CD4-positive, alpha-beta T cell treated with Interleukin-12 subunit alpha and Interleukin-12 subunit beta, for 1 hour (primary cell): Measurements from ENCODE around the gene FSIP1.
A peak's percentile ranks its signal among the peaks of the same experiment; 100 is the strongest.

Experiments used
- DNase-seq: peaks from one replicate; pipeline ENCODE4 v3.0.0-alpha.2; 2020

The FSIP1 gene

DNA sequence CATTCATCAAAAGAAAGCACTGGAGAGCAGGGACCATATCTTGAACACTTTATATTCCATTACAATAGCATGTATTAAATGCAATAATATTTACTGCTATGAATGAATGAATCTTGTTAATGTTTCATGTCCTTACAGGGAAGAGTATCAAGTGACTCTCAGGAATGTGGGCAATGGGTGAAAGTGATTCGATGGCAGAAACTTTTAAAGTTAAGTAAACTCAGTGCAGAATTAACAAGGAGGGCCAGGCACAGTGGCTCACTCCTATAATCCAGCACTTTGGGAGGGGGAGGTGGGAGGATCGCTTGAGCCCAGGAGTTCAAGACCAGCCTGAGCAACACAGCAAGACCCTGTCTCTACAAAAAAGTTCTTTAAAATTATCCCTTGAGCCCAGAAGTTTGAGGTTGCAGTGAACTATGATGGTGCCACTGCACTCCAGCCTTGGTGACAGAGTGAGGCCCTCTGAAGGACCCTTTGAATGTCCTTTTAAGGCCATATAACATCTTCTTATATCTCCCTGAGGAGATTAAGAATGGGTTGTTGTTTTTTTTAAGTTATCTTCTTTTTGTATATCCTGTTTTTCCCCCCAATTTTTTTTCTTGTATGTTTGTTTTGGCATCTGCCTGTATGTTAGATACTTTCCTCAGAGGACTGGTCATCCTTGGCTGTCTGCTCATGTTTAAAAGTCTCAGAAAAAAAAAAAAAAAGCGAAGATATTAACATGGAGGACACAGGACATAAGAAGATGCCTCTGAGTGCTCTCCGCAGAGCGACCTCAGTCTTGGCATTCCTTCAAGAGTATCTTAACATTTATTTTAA, 9.6 kb upstream of the FSIP1 start:
- DNase-seq = no peak

DNA sequence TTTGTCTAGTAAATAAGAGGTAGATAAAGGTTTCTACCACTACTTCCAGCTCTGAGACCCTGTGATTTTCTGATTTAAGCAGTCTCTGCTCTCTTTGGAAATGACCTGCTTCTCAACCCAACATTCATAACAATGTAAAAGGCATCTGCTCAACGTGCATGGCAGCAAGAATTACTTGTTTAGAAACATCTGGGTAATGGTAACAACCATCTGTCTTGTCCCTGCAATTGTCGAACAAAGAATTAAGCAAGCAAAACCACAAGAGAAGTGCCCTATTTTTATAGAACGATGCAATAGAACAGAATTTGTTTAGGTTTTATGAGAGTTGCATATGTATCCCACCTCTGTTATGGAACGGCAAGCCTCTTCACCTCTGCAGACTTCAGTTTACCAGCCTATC, 7.1 kb upstream of the FSIP1 start:
- DNase-seq = no peak

DNA sequence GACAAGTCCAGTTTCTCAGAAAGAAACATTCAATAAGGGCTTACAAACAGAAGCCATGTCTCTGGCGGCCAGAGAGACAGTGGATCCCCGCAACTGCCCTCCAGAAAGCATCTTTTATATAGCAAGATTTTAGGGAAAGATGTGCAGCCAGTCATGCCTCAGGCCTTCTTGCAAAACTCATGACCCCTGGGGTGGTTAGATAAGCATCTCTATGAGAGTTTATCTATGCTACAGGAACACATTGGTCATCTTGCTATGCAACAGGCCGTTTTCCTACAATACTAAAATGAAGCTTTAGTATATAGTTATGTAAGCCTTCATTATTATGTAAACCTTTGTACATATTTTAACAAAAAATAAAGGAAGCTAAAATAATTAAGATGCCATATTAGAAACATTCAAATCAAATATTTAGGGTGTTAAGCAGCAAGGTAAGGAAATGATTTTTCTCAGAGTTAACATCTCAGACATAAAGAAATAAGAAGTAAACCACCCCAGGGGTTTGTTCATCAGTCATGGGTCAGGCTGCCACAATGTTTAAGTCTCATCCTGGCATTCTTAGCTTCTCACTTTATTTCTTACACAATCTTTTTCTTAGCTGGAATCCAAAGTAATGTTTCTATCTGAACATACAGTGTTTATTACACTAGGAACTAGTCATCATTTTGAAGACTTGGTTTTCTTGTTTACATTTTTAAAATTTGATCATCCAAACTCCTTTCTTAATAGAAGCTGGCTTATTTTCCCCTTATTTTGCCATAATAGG, 6.3 kb upstream of the FSIP1 start:
- DNase-seq = no peak

DNA sequence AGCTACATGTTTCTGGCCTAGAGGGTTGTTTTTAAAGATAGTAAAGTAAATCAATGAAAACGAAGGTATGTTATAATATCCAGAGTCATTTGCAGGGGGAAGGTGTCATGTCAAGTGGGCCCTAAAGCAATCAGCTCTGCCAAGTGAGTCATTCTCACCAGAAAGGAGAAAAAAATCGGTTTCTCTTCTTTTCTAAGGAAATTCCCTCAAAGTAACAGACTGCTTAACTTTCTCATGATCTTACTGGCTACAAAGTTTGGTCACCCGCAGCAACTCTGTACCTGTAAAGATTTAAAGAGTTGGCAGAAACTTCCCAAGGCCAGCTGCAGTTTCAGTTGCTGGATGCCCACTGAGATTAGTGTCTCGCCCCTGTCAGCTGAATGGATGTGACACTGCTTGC, 5.5 kb upstream of the FSIP1 start:
- no peak for DNase-seq

DNA sequence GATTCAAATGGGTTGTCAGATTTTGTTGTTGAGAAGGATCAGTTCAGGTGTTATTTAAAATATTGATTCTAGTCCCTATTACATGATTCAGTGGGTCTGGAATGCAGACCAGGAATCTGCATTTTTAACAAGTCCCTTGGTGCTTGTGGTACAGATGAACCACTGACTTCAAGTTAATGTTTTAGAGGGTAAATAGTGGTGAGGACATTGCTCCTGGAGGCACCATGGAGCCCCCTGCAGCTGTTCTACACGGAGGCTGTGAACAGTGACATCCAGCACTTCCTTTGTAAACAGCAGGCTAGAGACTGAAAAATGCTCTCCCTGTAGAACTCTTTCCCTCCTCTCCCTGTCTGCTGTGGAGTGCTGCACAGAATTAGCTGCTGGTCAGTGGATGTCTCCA, 4.8 kb upstream of the FSIP1 start:
- DNase-seq = no peak

DNA sequence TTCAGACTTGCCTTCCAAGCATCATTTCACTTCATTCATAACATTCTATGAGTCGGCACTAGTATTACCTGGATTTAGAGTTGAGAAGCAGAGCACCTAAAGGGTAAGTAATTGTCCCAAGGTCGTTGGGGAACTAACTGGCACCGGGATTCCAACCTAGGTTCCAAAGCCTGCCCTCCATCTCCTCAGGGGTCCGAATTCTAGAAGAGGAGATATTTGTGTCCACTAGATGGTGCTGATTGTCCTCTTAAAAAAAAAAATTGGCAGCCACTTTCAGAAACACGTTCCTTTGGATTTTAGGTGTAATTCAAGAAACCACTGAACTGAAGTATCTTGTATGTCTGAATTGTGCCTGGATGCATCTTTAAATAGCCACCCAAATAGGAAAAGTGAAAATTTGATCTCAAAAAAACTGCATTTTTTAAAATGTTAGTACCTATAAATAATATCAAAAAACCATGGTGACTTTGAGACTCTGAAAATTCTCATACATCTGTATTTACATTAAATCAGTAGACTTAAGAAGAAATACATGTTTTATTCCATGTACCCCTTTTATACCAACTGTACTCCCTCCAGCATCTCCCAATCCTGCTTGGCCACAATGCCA, 3.9 kb upstream of the FSIP1 start:
- DNase-seq = peak; percentile 39

DNA sequence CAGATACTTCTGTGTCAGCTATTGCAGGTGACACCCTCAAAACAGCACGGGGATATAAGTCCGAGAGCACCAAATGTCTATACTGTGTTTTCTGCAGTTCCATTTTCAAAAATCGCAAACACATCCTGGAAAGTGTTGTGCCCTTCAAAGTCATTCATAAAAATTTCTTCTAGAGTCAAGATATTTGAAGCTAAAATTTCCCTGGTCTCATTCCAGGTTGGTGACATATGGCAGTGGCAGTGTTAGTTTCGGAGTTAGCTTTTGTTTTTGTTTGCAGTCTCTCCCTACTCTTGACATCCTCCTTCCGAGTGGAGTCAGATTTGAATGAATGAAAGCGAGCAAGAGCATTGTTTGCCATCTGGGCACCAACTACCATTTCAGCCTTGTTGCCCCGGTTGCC, 3.2 kb upstream of the FSIP1 start:
- DNase-seq = no peak

DNA sequence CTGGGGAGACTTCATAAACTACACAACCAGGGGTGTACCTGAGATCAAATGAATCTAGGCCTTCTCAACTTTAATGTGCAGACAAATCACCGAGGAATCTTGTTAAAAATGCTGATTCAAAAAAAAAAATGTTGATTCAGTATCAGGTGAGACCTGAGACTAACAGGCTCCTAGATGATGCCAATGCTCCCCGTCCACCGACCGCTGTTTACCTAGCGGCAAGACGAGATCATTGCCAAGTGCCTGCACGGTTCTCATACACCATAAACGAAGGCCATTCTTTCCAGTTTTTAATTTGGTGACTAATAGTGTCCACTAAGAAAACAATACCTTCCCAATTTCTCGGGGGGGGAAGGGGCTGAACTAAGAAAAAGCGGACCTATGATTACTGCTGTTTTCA, 2.5 kb upstream of the FSIP1 start:
- no peak for DNase-seq

DNA sequence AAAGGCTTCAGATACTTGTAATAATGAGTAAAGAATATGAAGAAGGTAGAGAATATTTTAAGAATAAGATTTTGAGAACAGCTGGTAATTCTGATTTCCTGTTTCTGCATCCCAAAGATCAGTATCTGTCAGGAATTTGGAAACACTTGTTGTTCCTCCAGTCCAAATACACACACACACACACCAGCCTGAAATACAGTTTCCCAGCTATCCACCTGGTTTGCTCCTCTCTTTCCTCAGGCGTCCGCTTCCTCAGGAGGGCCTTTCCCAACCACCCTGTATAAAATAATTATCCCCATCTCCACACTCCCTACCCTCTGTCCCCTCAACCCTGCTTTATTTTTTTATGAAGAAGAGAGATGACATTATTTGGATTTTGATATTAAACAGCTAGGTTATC, 2.0 kb upstream of the FSIP1 start:
- DNase-seq = no peak

DNA sequence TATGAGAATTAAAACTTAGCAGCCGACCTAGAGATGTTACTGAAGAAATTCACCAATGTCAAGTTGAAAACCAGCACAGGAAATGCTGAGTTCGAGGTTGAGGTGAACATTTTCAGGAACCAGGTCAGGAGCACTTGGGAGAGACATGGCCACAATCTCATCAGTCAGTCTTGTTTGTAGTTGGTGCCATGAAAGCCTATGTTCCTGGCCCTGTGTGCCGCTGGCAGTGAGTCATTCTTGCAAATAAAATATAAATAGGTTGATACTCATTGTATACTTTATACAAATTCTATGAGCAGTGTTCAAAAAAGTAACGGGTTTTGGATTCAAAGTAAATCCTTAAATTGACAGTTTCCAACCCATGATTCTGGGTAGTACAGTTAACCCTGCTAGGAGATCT, 1.5 kb upstream of the FSIP1 start:
- no peak for DNase-seq

DNA sequence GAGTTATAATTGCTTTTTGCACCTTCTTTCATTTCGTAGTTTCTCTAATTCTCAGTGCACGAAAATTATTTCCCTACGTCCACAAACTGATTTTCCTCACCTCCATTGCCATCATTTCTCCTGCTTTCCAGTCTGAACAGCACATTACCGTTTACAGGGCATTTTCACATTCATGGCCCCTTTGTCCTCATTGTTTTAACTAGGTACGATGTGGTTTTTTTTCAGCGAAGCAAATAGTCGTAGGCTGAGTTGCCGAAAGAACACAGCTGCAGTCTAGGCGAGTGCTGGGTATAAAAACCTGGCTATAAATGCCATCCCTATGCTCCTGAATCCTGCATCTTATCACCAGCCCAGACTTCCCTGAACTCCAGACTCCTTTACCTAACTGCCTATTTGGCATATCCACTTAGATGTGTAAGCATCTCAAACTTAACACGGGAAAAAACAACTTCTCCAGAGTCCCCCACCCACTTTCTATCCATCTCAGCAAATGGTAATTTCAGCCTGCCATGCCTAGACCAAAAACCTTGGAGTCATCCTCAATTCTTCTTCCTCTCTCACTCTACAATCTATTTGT, 691 bp upstream of the FSIP1 start:
- DNase-seq = peak; percentile 19

- peak; percentile 11 for DNase-seq
Measured at GRCh38 chr15:39781967-39782302, 706 bp downstream of the FSIP1 start.

DNA sequence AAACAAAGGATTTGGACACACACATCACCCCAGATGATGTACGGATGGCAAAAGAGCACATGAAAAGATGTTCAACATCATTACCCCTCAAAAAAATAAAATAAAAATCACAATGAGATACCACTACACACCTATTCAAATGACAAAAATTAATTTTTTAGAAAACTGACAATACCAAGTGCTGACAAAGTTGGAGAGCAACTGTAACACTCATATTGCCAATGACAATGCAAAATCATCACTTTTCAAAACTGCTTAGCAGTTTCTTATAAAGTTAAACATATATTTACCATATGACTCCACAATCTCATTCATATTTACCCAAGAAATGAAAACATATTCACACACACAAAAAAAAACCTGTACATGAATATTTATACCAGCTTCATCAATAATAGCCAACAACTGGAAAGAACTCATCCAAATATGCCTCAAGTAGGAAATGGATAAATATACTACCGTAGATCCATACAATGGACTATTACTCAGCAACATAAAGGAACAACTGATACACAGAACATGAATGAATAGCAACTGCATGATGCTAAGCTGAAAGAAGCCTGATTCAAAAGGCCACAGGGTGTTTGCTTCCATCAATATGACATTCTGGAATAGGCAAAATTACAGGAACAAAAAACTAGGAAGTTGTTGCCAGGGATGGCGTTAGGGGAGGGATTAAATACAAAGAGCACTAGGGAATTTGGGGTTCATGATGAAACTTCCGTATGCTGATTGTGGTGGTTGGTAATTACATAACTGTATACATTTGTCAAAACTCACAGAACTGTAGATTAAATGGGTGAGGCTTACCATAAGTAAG, 1.3 kb downstream of the FSIP1 start:
- no peak for DNase-seq

- DNase-seq = no peak
Measured at GRCh38 chr15:39778021-39778420, 4.6 kb downstream of the FSIP1 start.

GRCh38 chr15:39777496-39777895, 5.1 kb downstream of the FSIP1 start:
- DNase-seq = no peak

DNA sequence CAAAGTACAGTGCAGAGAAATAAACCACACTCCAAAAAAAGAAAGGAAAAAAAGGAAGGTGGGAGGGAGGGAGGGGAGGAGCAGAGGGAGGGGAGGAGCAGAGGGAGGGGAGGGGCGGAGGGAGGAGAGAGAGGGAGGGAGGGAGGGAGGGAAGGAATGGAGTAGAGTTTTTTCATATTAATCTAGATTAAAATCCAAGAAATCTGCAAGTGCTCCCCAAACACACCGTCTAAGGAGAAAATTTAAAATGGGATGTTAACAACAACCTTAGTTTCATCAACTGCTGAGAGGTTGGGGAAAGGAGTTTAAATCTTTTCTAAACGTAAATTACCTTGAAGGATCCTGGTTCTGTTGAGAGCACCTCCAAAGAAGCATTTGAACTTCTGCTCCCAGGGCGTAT, 6.6 kb downstream of the FSIP1 start:
- no peak for DNase-seq

- DNase-seq = peak; percentile 55
Measured at GRCh38 chr15:39774688-39775267, 7.9 kb downstream of the FSIP1 start.

DNA sequence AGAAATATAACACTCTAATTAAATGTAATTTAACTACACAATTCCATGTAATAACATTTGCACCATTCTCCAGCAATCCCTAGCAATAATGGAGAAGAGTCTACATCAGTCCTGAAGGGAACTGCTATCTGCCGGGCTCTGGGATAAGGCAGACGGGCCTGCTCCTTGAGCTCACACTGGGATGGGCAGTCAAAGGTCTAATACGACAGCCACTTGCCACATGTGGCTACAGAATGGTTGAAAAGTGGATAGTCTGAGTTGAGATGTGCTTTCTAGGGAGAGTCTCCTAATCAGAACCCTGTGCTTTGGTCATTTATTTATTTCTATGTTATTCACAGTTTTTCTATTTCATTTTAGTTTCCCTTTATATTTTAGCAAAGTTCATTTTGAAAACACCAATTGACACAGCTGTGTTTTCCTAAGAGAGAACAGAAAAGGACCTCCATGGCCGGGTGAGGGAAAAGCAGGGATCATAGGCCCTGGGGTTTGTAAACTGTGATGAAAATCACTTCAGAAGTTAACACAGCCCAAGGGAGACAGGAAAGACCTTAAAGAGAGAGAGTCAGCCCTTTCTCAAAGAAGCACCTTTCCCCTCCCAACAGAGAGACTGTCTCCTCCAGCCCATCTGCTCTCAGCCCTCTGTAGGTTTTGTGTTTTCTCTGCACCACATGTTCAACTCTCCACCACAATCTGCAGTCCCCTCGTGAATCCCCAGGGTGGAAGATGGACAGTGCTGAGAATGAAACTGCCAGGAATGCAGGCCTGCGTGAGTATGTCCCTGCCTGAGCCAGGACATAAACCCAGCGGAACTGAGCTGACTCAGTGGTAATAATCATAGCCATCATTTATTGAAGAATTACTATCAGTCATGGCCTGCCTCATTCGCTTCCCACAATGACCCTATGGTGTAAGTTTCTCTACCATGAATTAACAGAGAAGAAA, 11.6 kb downstream of the FSIP1 start:
- no peak for DNase-seq

GRCh38 chr15:39767921-39768320, 14.7 kb downstream of the FSIP1 start:
- no peak for DNase-seq

DNA sequence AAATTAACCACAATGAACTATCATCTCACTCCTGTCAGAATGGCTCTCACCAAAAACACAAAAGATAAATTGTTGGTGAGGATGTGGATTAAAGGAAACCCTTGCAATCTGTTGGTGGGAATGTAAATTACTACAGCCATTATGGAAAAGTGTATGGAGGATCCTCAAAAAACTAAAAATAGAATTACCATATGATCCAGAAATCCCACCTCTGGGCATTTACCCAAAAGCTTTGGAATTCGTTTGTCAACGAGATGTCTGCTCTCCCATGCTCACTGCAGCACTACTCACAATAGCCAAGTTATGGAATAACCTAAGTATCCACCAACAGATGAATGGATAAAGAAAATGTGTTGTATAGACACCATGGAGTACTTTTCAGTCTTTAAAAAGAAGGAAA, 21.6 kb downstream of the FSIP1 start:
- DNase-seq = no peak

DNA sequence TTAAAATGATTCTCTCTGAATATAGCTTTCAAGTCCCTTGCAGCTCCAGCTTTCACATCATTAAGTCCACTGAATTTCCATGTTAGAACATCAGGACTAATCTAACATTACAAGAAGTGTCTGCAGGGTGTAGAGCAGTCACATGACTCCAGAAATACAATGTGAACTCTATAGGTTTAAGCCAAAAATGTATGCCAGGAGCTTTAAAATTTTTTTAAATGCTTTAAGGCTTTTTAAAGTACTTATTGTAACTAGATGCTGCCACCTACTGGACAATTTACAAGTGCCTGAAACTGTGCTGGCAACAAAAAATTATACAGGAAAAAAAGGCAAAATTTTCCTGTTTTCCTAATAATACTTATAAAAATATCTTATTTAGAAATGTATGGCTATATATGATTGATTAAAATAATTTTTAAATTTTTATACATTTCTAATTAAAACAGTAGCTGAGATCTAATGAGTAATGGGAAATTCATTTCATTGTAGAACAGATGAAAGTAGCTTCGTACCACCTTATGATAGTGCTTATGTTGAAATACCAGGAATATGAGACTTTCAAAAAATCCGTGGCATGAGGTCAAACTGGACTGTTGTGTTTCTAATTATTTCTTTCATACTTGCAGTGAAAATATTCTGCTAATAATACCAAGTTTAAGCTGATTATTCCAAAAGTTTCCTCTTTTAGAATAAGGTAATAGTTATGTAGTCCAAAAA, 25.7 kb downstream of the FSIP1 start:
- peak; percentile 62 for DNase-seq
